Lower lobe of right lung (tissue), 2 donors: ENCODE measurements around the gene MGST2. TPM values are rescaled to one million over a fixed set of nuclear protein-coding genes. Genes with fewer than 3 reads are reported as not detected.

Source experiments
- ATAC-seq, 2 donors: fragments of 200-7000 bp; cut with Tn5 transposase; one replicate each; pipeline ENCODE4 v1.9.1; 2020 to 2022; ENCODE audit warnings: mild to moderate bottlenecking in 2 of 2, moderate library complexity in 2 of 2
- DNase-seq: peaks from one replicate; pipeline ENCODE4 v3.0.0-alpha.2; 2020
- H3K27ac ChIP-seq: fragments of 200-600 bp; one replicate; pipeline ENCODE4 v1.8.0; 2022
- H3K27me3 ChIP-seq: fragments of 200-600 bp; one replicate; pipeline ENCODE4 v1.8.0; 2022; ENCODE audit warnings: low read depth
- H3K36me3 ChIP-seq: fragments of 200-600 bp; one replicate; pipeline ENCODE4 v1.8.0; 2022; ENCODE audit warnings: mild to moderate bottlenecking
- H3K4me1 ChIP-seq: fragments of 200-600 bp; one replicate; pipeline ENCODE4 v1.8.0; 2022
- H3K4me3 ChIP-seq: fragments of 200-600 bp; one replicate; pipeline ENCODE4 v1.8.0; 2022; ENCODE audit warnings: mild to moderate bottlenecking
- H3K9me3 ChIP-seq: fragments of 200-600 bp; one replicate; pipeline ENCODE4 v1.8.0; 2022
- intact Hi-C: fragments of 100-400 bp; cut with DNase I; formaldehyde crosslinking; loops from one replicate; pipeline ENCODE4 v1.11.0; 2022
- total RNA-seq: library from RNA; stranded (reverse); fragmentation: NEBNext Ultra II Directional; extraction: Animal tissue kit (Norgen Biotek cat#: 25700); gene quantifications from one replicate; pipeline ENCODE4 v1.2.1, GENCODE V29; 2021
- TF ChIP-seq, protein P1 (sequence below): fragments of 200-600 bp; IDR thresholded peaks from one replicate; pipeline ENCODE4 v1.8.0; 2022; ENCODE audit warnings: antibody characterized with exemption, mild to moderate bottlenecking
- donor health status: DM: no; HTN: yes; CAD: no; lungs with severe emphysema.

MGST2 gene
- total RNA-seq, 1 donor from 2014 or later, result 79.3 TPM

GRCh38 chr4:139753686-139754085 is 88.1 kb downstream of the MGST2 start:
- intact Hi-C loops, result no loop called here
- no peak for DNase-seq
- TF ChIP-seq, protein P1, sequence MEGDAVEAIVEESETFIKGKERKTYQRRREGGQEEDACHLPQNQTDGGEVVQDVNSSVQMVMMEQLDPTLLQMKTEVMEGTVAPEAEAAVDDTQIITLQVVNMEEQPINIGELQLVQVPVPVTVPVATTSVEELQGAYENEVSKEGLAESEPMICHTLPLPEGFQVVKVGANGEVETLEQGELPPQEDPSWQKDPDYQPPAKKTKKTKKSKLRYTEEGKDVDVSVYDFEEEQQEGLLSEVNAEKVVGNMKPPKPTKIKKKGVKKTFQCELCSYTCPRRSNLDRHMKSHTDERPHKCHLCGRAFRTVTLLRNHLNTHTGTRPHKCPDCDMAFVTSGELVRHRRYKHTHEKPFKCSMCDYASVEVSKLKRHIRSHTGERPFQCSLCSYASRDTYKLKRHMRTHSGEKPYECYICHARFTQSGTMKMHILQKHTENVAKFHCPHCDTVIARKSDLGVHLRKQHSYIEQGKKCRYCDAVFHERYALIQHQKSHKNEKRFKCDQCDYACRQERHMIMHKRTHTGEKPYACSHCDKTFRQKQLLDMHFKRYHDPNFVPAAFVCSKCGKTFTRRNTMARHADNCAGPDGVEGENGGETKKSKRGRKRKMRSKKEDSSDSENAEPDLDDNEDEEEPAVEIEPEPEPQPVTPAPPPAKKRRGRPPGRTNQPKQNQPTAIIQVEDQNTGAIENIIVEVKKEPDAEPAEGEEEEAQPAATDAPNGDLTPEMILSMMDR, result no peak
- Histone ChIP-seq H3K27me3 (no peaks in the 10 kb centered on the region), H3K36me3 (no peaks in the 10 kb centered on the region), H3K27ac (no peak overlapping the region), H3K9me3 (no peaks in the 10 kb centered on the region), H3K4me1 (no peaks in the 10 kb centered on the region), H3K4me3 (no peak overlapping the region)
- no peak for ATAC-seq

Other genes with a start within 250 kb of the MGST2 start
- 11.1 TPM for gene RAB33B, start 211.7 kb upstream of the MGST2 start, total RNA-seq
- 39.4 TPM for gene SETD7, start 109.6 kb upstream of the MGST2 start, total RNA-seq